Liver (tissue), 9 donors: ENCODE results near the gene CACNB1. TPM values are rescaled to one million over a fixed set of nuclear protein-coding genes. Genes with fewer than 3 reads are reported as not detected.

Experiments
- DNase-seq: peaks from one replicate; pipeline ENCODE4 v3.0.0-alpha.2; 2017; ENCODE audit warnings: low spot score
- H3K27ac ChIP-seq, 2 donors: one replicate each; pipeline ENCODE4 v1.7.0; 2013; ENCODE audit warnings: inconsistent platforms in 2 of 2, low read length in 2 of 2, control low read depth in 1 of 2, low read depth in 1 of 2, mild to moderate bottlenecking in 1 of 2
- H3K27me3 ChIP-seq, 4 donors: one replicate each; pipeline versions ENCODE4 v1.6.1 to v1.7.0; 2013; ENCODE audit warnings: low read length in 3 of 4, inconsistent platforms in 1 of 4, mild to moderate bottlenecking in 1 of 4, moderate library complexity in 1 of 4; ENCODE audit not compliant: control insufficient read depth in 4 of 4, insufficient read depth in 4 of 4
- H3K36me3 ChIP-seq, 4 donors: one replicate each; pipeline versions ENCODE4 v1.6.1 to v1.7.0; 2013; ENCODE audit warnings: low read length in 3 of 4, mild to moderate bottlenecking in 3 of 4, low read depth in 1 of 4, moderate library complexity in 1 of 4; ENCODE audit not compliant: control insufficient read depth in 4 of 4, insufficient read depth in 3 of 4
- H3K4me1 ChIP-seq, 4 donors: one replicate each; pipeline versions ENCODE4 v1.6.1 to v1.7.0; 2013; ENCODE audit warnings: low read length in 3 of 4, mild to moderate bottlenecking in 3 of 4, moderate library complexity in 1 of 4; ENCODE audit not compliant: control insufficient read depth in 4 of 4, insufficient read depth in 4 of 4
- H3K4me3 ChIP-seq, 3 donors: one replicate each; pipeline versions ENCODE4 v1.6.1 to v1.7.0; 2013; ENCODE audit warnings: low read length in 3 of 3, control low read depth in 1 of 3, low read depth in 1 of 3, mild to moderate bottlenecking in 1 of 3
- H3K9ac ChIP-seq, 2 donors: one replicate each; pipeline ENCODE4 v1.7.0; 2013; ENCODE audit warnings: low read length in 2 of 2, mild to moderate bottlenecking in 2 of 2, moderate library complexity in 2 of 2, control low read depth in 1 of 2, low read depth in 1 of 2
- H3K9me3 ChIP-seq, 4 donors: one replicate each; pipeline versions ENCODE4 v1.6.1 to v1.7.0; 2013; ENCODE audit warnings: low read length in 3 of 4; ENCODE audit not compliant: control insufficient read depth in 4 of 4
- ATF3 ChIP-seq: IDR thresholded peaks from 2 replicates; pipeline ENCODE4 v1.6.1; 2016; ENCODE audit warnings: antibody characterized with exemption
- CTCF ChIP-seq: fragments of 150-350 bp; IDR thresholded peaks from 2 replicates; pipeline ENCODE4 v1.5.1; 2017; ENCODE audit warnings: improper control_type of control experiment, low read depth, low read length; ENCODE audit not compliant: missing input control
- EGR1 ChIP-seq, 2 donors: IDR thresholded peaks; 2 replicates each; pipeline ENCODE4 v1.6.1; 2016 to 2018; ENCODE audit warnings: antibody characterized with exemption in 2 of 2, low read depth in 2 of 2
- FOXA1 ChIP-seq: IDR thresholded peaks from 2 replicates; pipeline ENCODE4 v1.6.1; 2016; ENCODE audit warnings: antibody characterized with exemption
- FOXA2 ChIP-seq: IDR thresholded peaks from 2 replicates; pipeline ENCODE4 v1.6.1; 2016; ENCODE audit warnings: antibody characterized with exemption
- GABPA ChIP-seq, 2 donors: IDR thresholded peaks in 1 of 2; conservative IDR thresholded peaks in 1 of 2; 2 replicates each; pipeline ENCODE4 v1.6.1; 2016; ENCODE audit warnings: antibody characterized with exemption in 2 of 2, mild to moderate bottlenecking in 1 of 2, moderate library complexity in 1 of 2
- HNF4A ChIP-seq, 2 donors: conservative IDR thresholded peaks; 2 replicates each; pipeline ENCODE4 v1.6.1; 2016; ENCODE audit warnings: antibody characterized with exemption in 2 of 2, mild to moderate bottlenecking in 2 of 2
- HNF4G ChIP-seq: IDR thresholded peaks from 2 replicates; pipeline ENCODE4 v1.6.1; 2016; ENCODE audit warnings: antibody characterized with exemption
- JUND ChIP-seq, 2 donors: IDR thresholded peaks; 2 replicates each; pipeline ENCODE4 v1.6.1; 2016; ENCODE audit warnings: antibody characterized with exemption in 2 of 2
- NR2F2 ChIP-seq: IDR thresholded peaks from 2 replicates; pipeline ENCODE4 v1.6.1; 2016; ENCODE audit warnings: antibody characterized with exemption
- RAD21 ChIP-seq, 2 donors: IDR thresholded peaks; 2 replicates each; pipeline ENCODE4 v1.6.1; 2016; ENCODE audit warnings: antibody characterized with exemption in 2 of 2, mild to moderate bottlenecking in 2 of 2
- RXRA ChIP-seq, 2 donors: IDR thresholded peaks; 2 replicates each; pipeline ENCODE4 v1.6.1; 2017 to 2018; ENCODE audit warnings: antibody characterized with exemption in 2 of 2, mild to moderate bottlenecking in 1 of 2
- SP1 ChIP-seq: IDR thresholded peaks from 2 replicates; pipeline ENCODE4 v1.6.1; 2018; ENCODE audit warnings: antibody characterized with exemption, mild to moderate bottlenecking
- TAF1 ChIP-seq: conservative IDR thresholded peaks from 2 replicates; pipeline ENCODE4 v1.6.1; 2016; ENCODE audit warnings: antibody characterized with exemption, mild to moderate bottlenecking
- YY1 ChIP-seq: IDR thresholded peaks from 2 replicates; pipeline ENCODE4 v1.6.1; 2016; ENCODE audit warnings: antibody characterized with exemption, mild to moderate bottlenecking
- WGBS: extraction: QIAGEN DNeasy Blood & Tissue Kit; methylation state at CpG from one replicate; pipeline ENCODE4 v1.1.7; 2013; 5-methylcytosine and 5-hydroxymethylcytosine counted together
- polyA plus RNA-seq, 2 donors: library from polyadenylated mRNA; stranded (reverse) in 1 of 2; unstranded in 1 of 2; fragments of 200-250 nt in 1 of 2; fragments of >200 nt in 1 of 2; fragmentation: Nextera tagmentation in 1 of 2; extraction: Ambion mirVana in 1 of 2; gene quantifications; one replicate each; pipeline versions ENCODE4 v1.2.1 to v1.2.3, GENCODE V29; 2013 to 2015
- total RNA-seq, 2 donors: library from RNA; depleted of rRNA; stranded (reverse); fragments of >200 nt; gene quantifications; one replicate each; pipeline ENCODE4 v1.2.3, GENCODE V29; 2014
- TF ChIP-seq, protein P1 (sequence below): IDR thresholded peaks from 2 replicates; pipeline ENCODE4 v1.6.1; 2016; ENCODE audit warnings: antibody characterized with exemption, mild to moderate bottlenecking
- TF ChIP-seq, protein P2 (sequence below): IDR thresholded peaks from 2 replicates; pipeline ENCODE4 v1.6.1; 2016; ENCODE audit warnings: antibody characterized with exemption
- TF ChIP-seq, protein P3 (sequence below): IDR thresholded peaks from 2 replicates; pipeline ENCODE4 v1.6.1; 2016; ENCODE audit warnings: antibody characterized with exemption
- donor health status: healthy.
- donor health status: healthy.
- donor health status: healthy.
- donor health status: healthy.
- donor health status: healthy.

CACNB1 gene
- total and polyA plus RNA-seq, 4 donors: 0.05 to 1.3 (median 0.26) TPM

DNA sequence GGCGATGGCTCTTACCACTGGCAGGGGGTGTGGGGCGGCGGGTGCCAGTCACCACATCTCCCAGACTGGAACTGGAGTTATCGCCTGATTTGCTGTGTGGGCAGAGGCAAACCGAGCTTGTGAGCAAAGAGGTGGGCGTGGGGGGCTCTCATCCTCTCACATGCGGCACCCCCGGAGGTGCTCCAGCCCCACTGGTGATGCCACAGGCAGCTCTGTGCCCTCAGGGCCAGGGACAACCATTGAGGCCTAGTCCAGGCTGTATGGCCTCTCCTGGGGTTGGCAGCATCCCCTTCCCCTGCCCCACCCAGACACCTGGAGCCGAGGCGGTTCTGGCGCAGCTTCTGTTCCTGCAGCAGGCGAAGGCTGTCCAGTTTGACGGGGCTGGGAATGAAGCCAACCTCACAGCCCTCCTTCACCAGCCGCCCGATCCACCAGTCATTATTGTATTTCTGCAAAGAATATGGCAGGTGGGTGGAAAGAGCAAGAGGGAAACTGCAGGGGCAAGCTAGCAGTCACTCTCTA, 10.9 kb downstream of the CACNB1 start:
- Histone ChIP-seq H3K27ac (no peak overlapping the region), H3K4me1 (no peaks in the 10 kb centered on the region), H3K9me3 (no peaks in the 10 kb centered on the region), H3K9ac (no peak overlapping the region), H3K36me3 (no peaks in the 10 kb centered on the region), H3K27me3 (no peaks in the 10 kb centered on the region), H3K4me3 (no peak overlapping the region)
- TF ChIP-seq YY1: no peak
- TF ChIP-seq FOXA2: no peak
- no peak for TF ChIP-seq GABPA (IDR thresholded peaks at IDR 0.05 in 1 of 2, conservative IDR thresholded peaks at IDR 0.05 in 1 of 2)
- no peak for TF ChIP-seq HNF4A (conservative IDR thresholded peaks at IDR 0.05)
- no peak for TF ChIP-seq ATF3
- TF ChIP-seq, protein P1, sequence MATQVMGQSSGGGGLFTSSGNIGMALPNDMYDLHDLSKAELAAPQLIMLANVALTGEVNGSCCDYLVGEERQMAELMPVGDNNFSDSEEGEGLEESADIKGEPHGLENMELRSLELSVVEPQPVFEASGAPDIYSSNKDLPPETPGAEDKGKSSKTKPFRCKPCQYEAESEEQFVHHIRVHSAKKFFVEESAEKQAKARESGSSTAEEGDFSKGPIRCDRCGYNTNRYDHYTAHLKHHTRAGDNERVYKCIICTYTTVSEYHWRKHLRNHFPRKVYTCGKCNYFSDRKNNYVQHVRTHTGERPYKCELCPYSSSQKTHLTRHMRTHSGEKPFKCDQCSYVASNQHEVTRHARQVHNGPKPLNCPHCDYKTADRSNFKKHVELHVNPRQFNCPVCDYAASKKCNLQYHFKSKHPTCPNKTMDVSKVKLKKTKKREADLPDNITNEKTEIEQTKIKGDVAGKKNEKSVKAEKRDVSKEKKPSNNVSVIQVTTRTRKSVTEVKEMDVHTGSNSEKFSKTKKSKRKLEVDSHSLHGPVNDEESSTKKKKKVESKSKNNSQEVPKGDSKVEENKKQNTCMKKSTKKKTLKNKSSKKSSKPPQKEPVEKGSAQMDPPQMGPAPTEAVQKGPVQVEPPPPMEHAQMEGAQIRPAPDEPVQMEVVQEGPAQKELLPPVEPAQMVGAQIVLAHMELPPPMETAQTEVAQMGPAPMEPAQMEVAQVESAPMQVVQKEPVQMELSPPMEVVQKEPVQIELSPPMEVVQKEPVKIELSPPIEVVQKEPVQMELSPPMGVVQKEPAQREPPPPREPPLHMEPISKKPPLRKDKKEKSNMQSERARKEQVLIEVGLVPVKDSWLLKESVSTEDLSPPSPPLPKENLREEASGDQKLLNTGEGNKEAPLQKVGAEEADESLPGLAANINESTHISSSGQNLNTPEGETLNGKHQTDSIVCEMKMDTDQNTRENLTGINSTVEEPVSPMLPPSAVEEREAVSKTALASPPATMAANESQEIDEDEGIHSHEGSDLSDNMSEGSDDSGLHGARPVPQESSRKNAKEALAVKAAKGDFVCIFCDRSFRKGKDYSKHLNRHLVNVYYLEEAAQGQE: no peak
- no peak for TF ChIP-seq SP1
- TF ChIP-seq TAF1: no peak
- TF ChIP-seq CTCF: no peak
- TF ChIP-seq NR2F2: no peak
- no peak for TF ChIP-seq JUND (IDR thresholded peaks at IDR 0.05)
- TF ChIP-seq RXRA (IDR thresholded peaks at IDR 0.05): no peak
- no peak for TF ChIP-seq EGR1 (IDR thresholded peaks at IDR 0.05; ENCODE audit: low read depth in 2 of 2)
- TF ChIP-seq, protein P2, sequence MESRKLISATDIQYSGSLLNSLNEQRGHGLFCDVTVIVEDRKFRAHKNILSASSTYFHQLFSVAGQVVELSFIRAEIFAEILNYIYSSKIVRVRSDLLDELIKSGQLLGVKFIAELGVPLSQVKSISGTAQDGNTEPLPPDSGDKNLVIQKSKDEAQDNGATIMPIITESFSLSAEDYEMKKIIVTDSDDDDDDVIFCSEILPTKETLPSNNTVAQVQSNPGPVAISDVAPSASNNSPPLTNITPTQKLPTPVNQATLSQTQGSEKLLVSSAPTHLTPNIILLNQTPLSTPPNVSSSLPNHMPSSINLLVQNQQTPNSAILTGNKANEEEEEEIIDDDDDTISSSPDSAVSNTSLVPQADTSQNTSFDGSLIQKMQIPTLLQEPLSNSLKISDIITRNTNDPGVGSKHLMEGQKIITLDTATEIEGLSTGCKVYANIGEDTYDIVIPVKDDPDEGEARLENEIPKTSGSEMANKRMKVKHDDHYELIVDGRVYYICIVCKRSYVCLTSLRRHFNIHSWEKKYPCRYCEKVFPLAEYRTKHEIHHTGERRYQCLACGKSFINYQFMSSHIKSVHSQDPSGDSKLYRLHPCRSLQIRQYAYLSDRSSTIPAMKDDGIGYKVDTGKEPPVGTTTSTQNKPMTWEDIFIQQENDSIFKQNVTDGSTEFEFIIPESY: no peak
- no peak for TF ChIP-seq RAD21 (IDR thresholded peaks at IDR 0.05)
- WGBS: 91% methylated on average over 15 of the region's 15 CpGs
- DNase-seq: no peak

GRCh38 chr17:39183720-39184119, 13.7 kb downstream of the CACNB1 start:
- H3K4me3 ChIP-seq: no peak overlapping the region
- H3K36me3 ChIP-seq: no peaks in the 10 kb centered on the region
- no peak overlapping the region for H3K9ac ChIP-seq
- no peaks in the 10 kb centered on the region for H3K4me1 ChIP-seq
- no peaks in the 10 kb centered on the region for H3K9me3 ChIP-seq
- WGBS: 90% methylated on average over 10 of the region's 10 CpGs
- TF ChIP-seq, protein P2: no peak
- TF ChIP-seq ATF3: no peak
- TF ChIP-seq, protein P3, sequence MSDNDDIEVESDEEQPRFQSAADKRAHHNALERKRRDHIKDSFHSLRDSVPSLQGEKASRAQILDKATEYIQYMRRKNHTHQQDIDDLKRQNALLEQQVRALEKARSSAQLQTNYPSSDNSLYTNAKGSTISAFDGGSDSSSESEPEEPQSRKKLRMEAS: no peak
- TF ChIP-seq, protein P1: no peak
- no peak for TF ChIP-seq NR2F2
- no peak for TF ChIP-seq HNF4G
- no peak for TF ChIP-seq JUND (IDR thresholded peaks at IDR 0.05)
- no peak for TF ChIP-seq FOXA2
- TF ChIP-seq TAF1: no peak
- TF ChIP-seq FOXA1: no peak
- TF ChIP-seq SP1: no peak
- TF ChIP-seq HNF4A (conservative IDR thresholded peaks at IDR 0.05): no peak
- TF ChIP-seq GABPA (IDR thresholded peaks at IDR 0.05 in 1 of 2, conservative IDR thresholded peaks at IDR 0.05 in 1 of 2): no peak
- TF ChIP-seq RAD21 (IDR thresholded peaks at IDR 0.05): no peak
- DNase-seq: no peak
- H3K27me3 ChIP-seq: no peaks in the 10 kb centered on the region
- no peak overlapping the region for H3K27ac ChIP-seq
